IgD-negative memory B cell (primary cell): ENCODE data around the gene FOLH1. TPM values are rescaled to one million over a fixed set of nuclear protein-coding genes. Genes with fewer than 3 reads are reported as not detected.
A peak's percentile ranks its signal among the peaks of the same experiment; 100 is the strongest.
"Not testable (repeated sequence)": the region's sequence is repeated elsewhere in the genome, so short reads cannot be mapped to it uniquely, and the experiment has no call there.

Experiments
- H3K27ac Mint-ChIP-seq, 3 donors: one replicate each; pipeline ENCODE4 v1.8.0; 2020 to 2022; ENCODE audit warnings: mild to moderate bottlenecking in 3 of 3, mixed read lengths in 3 of 3, moderate library complexity in 1 of 3
- H3K27me3 Mint-ChIP-seq: one replicate; pipeline ENCODE4 v1.8.0; 2021; ENCODE audit warnings: mixed read lengths
- H3K36me3 Mint-ChIP-seq: one replicate; pipeline ENCODE4 v1.8.0; 2020; ENCODE audit warnings: mild to moderate bottlenecking, mixed read lengths
- H3K4me1 Mint-ChIP-seq, 3 donors: one replicate each; pipeline ENCODE4 v1.8.0; 2020 to 2022; ENCODE audit warnings: mixed read lengths in 3 of 3, mild to moderate bottlenecking in 1 of 3
- H3K4me3 Mint-ChIP-seq, 4 donors: one replicate each; pipeline ENCODE4 v1.8.0; 2020 to 2022; ENCODE audit warnings: mild to moderate bottlenecking in 4 of 4, mixed read lengths in 4 of 4, moderate library complexity in 3 of 4
- H3K9me3 Mint-ChIP-seq, 3 donors: one replicate each; pipeline ENCODE4 v1.8.0; 2020 to 2021; ENCODE audit warnings: mixed read lengths in 3 of 3, mild to moderate bottlenecking in 1 of 3
- polyA plus RNA-seq: library from polyadenylated mRNA; unstranded; fragments of 300-500 nt; fragmentation: Illumina TruSeq; gene quantifications from one replicate; pipeline ENCODE4 v1.2.3, GENCODE V29; 2021

FOLH1 gene
- polyA plus RNA-seq, 1 donor from 2014 or later, result not detected

DNA sequence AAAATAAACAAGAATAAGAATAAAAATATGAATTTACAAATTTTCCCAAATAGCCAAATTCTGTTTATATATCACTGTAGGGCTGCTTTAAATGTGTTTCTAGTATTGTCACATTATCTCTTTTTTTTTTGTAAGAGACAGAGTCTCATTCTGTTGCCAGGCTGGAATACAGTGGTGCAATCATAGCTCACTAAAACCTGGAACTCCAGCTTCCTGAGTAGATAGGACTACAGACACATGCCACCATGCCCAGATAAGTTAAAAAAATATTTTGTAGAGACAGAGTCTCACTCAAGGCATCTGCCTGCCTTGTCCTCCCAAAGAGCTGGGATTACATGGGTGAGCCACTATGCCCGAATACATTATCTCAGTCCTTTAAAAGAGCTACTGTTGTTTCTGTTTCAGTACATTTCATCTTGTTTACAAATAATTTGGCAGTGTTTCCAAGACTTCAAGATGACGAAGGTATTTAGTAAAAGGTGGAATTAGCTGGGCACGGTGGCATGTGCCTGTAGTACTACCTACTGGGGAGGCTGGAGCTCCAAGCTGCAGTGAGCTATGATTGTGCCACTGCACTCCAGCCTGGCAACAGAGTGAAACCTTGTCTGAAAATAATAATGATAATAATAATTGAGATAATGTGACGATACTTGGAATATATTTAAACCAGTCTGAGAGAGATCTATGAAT, 6.0 kb downstream of the FOLH1 start:
- Mint-ChIP-seq H3K36me3 (peaks cover 2% of the 10 kb centered on the region), H3K9me3 (peaks cover 0 to under 1% (median 0%) of the 10 kb centered on the region in 3 donors), H3K27me3 (no peaks in the 10 kb centered on the region), H3K27ac (no peak overlapping the region), H3K4me3 (no peak overlapping the region), H3K4me1 (peaks cover 0 to 2% (median 0%) of the 10 kb centered on the region in 3 donors)

DNA sequence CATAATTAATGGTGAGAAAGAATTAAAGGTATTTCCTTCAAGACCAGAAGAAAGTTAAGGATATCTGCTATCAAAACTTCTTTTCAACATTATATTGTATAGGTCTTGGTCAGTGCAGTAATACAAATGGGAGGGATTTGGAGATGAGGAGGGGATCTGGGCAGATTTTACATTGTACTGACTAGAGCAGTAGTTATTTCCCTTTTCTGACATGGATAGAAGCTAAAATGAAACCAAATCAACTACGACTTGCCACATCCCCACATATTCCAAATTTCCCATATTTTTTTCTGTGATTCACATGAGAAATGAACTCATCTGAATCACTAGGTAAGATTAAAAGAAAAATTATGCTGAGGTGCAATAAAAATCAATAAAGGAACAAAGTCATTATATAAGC, 11.6 kb downstream of the FOLH1 start:
- H3K4me3 Mint-ChIP-seq, H3K27me3 Mint-ChIP-seq, H3K4me1 Mint-ChIP-seq, H3K36me3 Mint-ChIP-seq, H3K27ac Mint-ChIP-seq, H3K9me3 Mint-ChIP-seq: not testable (repeated sequence)

DNA sequence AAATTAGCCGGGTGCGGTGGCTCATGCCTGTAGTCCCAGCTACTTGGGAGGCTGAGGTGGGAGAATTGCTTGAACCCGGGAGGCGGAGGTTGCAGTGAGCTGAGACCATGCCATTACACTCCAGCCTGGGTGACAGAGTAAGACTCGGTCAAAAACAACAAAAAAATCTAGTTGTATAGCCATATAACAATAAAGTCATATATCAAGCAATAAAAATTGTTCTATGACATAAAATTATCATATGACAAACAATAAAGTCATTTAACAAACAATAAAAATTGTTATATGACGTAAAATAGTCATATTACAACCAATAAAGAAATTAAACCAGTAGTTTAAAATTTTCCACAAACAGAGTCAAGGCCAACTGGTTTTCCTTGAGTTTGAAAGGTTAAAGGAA, 12.4 kb downstream of the FOLH1 start:
- not testable (repeated sequence) for H3K36me3 Mint-ChIP-seq, H3K9me3 Mint-ChIP-seq, H3K4me3 Mint-ChIP-seq, H3K4me1 Mint-ChIP-seq, H3K27ac Mint-ChIP-seq, H3K27me3 Mint-ChIP-seq

DNA sequence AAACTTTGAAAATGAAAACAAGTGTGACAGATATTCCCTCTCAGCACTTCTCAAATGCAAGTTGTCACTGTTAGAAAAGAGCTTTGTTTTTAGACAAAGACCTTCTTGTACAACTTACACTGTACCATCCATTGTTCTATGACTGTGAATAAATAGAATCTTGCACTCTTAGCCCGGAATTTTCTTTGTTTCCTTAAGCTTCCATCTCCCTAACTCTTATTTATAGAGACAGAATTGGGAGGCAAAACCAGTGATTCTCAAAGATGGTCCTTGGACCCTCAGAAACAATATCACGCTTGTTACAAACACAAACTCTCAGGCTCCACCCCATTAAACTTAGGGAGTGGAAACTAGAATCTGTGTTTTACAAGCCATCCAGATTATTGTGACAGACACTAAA, 18.1 kb downstream of the FOLH1 start:
- not testable (repeated sequence) for H3K27me3 Mint-ChIP-seq, H3K4me1 Mint-ChIP-seq, H3K9me3 Mint-ChIP-seq, H3K36me3 Mint-ChIP-seq, H3K4me3 Mint-ChIP-seq, H3K27ac Mint-ChIP-seq

DNA sequence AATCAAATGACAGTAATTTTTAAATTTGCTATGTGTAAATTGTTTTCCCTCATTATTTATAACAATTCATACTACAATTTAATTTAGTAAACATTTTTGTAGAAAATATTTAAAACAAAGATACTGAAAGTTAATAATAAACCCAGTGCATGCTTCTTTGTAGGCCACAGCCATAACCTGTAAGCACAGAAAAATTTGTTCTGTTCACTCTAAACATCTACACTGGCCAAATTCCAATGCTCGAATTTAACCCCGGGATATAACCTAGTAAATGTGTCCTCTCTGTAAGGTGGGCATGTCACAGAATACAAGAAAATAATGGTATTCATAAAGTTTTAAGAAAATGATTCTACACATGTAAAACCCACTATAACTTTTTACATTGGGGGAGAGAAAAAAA, 22.2 kb downstream of the FOLH1 start:
- H3K36me3 Mint-ChIP-seq, H3K4me1 Mint-ChIP-seq, H3K9me3 Mint-ChIP-seq, H3K4me3 Mint-ChIP-seq, H3K27me3 Mint-ChIP-seq, H3K27ac Mint-ChIP-seq: not testable (repeated sequence)

DNA sequence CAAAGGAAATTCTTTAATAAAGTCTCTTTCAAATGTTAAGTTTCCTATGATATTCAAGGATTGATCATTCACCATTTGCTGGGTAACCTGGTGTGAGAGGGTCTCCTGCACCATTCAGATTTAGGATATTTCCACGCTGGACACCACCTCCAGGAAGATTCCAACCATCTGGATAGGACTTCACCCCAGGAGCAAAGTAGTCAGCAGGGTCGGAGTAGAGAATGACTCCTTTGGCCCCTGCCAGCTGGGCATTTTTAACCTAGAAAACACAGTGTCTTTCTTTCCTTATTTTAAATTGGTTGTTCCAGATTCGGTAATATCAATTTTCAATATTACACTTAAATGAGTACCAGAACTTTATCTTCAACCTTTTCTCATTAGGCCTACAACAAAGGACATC, 22.8 kb downstream of the FOLH1 start:
- H3K9me3 Mint-ChIP-seq, H3K4me3 Mint-ChIP-seq, H3K27me3 Mint-ChIP-seq, H3K4me1 Mint-ChIP-seq, H3K36me3 Mint-ChIP-seq, H3K27ac Mint-ChIP-seq: not testable (repeated sequence)

DNA sequence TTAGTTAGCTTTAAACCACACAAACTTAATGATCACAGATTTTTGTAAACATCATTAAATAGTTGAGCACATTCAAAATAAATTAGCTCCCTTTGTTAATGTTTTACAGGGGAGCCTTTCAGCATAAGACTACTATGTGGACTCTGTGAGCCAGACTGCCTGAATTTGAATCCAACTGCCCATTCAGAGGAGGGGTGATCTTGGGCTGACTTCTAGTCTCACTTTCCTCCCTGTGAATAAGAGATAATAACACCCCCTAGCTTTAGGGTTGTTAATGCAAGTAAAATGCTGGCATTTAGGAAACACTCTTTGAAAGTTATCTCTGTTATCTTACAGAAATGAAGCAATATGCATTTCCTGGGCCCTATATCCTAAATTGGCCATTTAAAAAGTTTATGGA, 23.6 kb downstream of the FOLH1 start:
- H3K9me3 Mint-ChIP-seq, H3K4me3 Mint-ChIP-seq, H3K36me3 Mint-ChIP-seq, H3K4me1 Mint-ChIP-seq, H3K27ac Mint-ChIP-seq, H3K27me3 Mint-ChIP-seq: not testable (repeated sequence)

DNA sequence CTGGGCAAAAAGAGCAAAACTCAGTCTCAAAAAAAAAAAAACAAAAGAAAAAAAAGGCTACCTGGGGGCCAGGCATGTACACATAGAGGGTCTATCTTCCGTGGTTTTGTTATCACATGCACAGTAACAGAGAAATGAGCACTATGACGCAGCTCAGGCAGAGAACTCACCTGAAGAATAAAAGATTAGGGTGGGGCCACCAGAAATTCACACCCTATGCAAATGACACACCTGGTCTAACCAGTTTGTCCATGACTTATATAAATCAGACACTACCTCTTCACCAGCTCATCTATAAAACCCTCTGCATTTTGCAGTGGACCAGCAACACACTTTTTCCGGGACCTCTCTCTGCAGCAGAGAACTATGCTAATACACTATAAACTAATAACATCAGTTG, 30.5 kb downstream of the FOLH1 start:
- not testable (repeated sequence) for H3K9me3 Mint-ChIP-seq, H3K36me3 Mint-ChIP-seq, H3K27me3 Mint-ChIP-seq, H3K4me3 Mint-ChIP-seq, H3K4me1 Mint-ChIP-seq, H3K27ac Mint-ChIP-seq

DNA sequence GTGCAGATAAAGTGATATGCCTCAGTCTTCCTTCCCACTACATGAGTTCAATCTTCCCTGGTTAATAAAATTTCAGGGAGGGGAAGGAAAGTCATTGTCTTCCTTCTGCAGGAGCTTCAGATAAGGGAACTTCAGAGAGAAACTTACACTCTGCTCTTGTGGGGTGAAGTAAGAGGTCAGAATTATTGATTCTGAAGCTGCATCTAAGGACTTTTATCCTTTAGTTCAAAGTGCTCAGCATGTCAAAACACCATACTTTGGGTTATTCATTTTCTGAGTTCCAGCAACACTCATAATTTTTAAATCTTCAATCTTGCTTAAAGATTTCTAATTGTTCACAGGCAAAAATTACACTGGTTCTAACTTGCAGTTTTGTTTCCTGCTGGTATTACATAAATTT, 33.0 kb downstream of the FOLH1 start:
- H3K9me3 Mint-ChIP-seq, H3K36me3 Mint-ChIP-seq, H3K4me1 Mint-ChIP-seq, H3K4me3 Mint-ChIP-seq, H3K27me3 Mint-ChIP-seq: not testable (repeated sequence)
- peak overlapping the region in 1 of 3 donors; percentile 35 for H3K27ac Mint-ChIP-seq

DNA sequence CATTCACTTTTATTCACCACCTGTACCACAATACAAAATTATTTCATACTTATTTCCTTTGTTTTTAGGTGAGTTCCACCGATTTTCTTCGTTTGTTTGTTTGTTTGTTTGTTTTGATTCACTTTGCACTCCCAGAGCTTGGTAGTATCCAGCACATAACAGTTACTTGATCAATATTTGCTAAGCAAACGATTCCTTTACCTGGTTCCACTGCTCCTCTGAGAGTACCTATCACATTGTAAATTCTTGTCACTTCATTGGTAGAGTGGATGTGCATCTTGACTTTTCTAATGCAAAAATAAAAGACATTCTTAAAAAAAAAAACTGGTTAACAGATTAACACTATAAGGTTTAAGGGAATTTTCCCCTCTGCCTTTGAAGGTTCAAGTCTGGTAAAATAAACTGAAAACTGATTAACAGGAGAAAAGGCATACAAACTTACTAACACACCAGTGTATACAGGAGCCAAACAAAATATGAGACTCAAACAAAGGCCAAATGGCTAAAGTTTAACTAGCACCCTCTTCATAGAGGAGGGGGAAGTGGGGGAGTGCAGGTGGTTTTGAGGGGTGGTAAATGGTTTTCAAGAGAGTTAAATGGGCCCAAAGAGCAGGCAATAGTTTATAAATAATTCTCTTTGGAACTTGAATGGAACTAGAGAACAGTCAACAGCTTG, 33.6 kb downstream of the FOLH1 start:
- H3K36me3 Mint-ChIP-seq, result not testable (repeated sequence)

DNA sequence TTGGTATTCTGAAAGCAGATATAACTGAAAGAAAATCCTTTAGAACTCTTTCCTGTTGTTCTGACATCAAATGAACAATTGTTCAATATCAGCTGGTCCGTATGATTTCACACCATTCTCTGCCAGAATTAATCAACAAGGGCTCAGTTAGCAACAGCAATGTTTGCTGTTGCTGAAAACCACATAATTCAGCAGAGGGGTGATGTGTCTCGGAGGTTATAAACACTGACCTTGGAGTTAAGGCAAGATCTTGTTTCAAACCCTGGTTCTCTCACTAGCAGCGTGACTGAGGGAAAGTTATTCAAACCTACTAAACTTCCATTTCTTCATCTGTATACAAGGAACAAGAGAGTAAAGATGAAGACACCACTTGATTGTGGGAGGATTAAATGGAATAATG, 36.8 kb downstream of the FOLH1 start:
- not testable (repeated sequence) for H3K9me3 Mint-ChIP-seq, H3K27ac Mint-ChIP-seq, H3K36me3 Mint-ChIP-seq, H3K4me3 Mint-ChIP-seq, H3K4me1 Mint-ChIP-seq, H3K27me3 Mint-ChIP-seq

More for the DNA sequence above, 33.6 kb downstream of the FOLH1 start:
- H3K27me3 Mint-ChIP-seq, H3K4me1 Mint-ChIP-seq, H3K4me3 Mint-ChIP-seq, H3K9me3 Mint-ChIP-seq: not testable (repeated sequence)
- H3K27ac Mint-ChIP-seq, result peak overlapping the region in 1 of 3 donors; percentile 35

DNA sequence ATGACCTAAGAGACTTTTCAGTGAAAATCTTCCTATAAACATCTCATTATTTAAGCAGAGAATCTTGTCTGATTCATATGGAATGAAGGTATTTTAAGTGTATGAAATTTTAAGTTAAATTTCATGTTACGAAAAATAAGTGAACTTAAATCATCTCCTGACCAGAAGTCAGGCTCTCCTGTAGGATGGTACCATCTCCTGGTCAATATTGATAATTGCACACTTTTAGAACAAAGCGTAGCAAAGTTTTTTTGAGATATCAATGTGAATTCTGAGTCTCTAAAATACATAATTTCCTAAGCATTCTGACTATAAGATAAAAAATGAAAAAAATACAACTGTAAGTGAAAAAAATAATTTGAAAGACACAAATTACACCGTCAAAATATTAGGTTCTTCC, 38.8 kb downstream of the FOLH1 start:
- H3K36me3 Mint-ChIP-seq, H3K4me1 Mint-ChIP-seq, H3K9me3 Mint-ChIP-seq, H3K27ac Mint-ChIP-seq, H3K4me3 Mint-ChIP-seq, H3K27me3 Mint-ChIP-seq: not testable (repeated sequence)

DNA sequence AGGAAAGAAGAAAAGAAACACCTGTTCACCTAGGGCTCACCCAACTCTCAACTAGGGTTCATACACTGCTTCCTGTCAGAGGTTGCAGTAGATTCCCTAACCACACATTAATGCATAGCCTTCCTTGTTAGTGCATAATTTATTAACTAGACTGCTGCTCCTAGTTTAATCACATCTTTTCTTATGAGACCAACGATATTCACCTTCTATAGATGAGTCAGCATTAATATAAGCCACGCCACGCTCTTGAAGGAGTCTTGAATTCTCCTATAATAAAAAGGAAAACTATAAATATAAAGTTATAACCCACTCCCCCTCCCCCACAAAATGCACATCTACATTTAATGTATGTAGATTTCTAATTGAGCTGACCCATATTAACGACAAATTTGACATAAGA, 39.4 kb downstream of the FOLH1 start:
- not testable (repeated sequence) for H3K9me3 Mint-ChIP-seq, H3K27ac Mint-ChIP-seq, H3K36me3 Mint-ChIP-seq, H3K4me3 Mint-ChIP-seq, H3K27me3 Mint-ChIP-seq, H3K4me1 Mint-ChIP-seq

DNA sequence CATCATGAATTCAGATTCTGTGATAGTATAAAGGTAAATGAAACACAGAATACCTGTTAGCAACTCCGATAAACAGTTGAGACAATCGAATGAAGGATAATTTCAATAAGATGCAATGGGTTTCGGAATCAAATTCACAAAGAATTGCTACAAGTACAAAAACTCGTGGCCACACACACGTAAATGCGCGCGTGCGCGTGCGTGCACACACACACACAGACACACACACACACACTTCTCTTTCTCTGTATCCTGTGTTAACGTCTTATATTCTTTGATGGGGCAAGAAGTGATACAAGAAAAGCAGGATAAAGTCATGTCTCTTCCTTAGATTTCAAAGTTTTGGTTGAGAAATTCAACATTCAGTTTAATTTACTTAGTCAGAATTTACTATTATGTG, 57.2 kb downstream of the FOLH1 start:
- Mint-ChIP-seq H3K4me3 (no peak overlapping the region), H3K27me3 (no peaks in the 10 kb centered on the region), H3K4me1 (no peaks in the 10 kb centered on the region), H3K9me3 (no peaks in the 10 kb centered on the region), H3K27ac (no peak overlapping the region), H3K36me3 (no peaks in the 10 kb centered on the region)

DNA sequence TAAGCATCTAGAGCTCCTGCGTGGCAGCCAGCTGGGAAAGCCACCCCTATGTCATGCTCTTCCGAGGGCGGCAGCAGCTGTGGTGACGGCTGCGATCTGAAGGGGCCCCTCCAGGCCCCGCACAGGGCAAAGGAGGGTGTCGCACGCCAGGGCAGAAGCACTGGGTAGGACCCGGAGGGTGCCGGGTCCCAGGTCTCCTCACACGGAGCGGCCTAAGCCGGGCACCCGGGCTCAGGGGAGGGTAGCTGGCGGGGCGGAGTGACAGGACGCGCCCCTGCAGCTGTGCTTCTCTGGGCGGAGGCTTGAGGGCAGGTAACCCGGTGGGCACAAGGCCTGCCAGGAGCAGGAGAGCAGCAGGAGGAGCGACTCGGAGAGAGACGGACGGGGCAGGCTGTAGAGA, 106.0 kb downstream of the FOLH1 start:
- H3K4me1 Mint-ChIP-seq, H3K27me3 Mint-ChIP-seq, H3K36me3 Mint-ChIP-seq, H3K9me3 Mint-ChIP-seq, H3K27ac Mint-ChIP-seq, H3K4me3 Mint-ChIP-seq: not testable (repeated sequence)
